NCI-H146 (cell line): ENCODE data around the gene CEP20.
A peak's percentile ranks its signal among the peaks of the same experiment; 100 is the strongest.

Experiments used
- DNase-seq: peaks from one replicate; lab custom pipeline; 2025; lab: John Stamatoyannopoulos, UW

Gene CEP20

GRCh38 chr16:15897834-15898254 is 9.4 kb upstream of the CEP20 start:
- no peak for DNase-seq

GRCh38 chr16:15897121-15897780 is 8.8 kb upstream of the CEP20 start:
- no peak for DNase-seq

- no peak for DNase-seq
These were observed 6.4 kb upstream of the CEP20 start for GRCh38 chr16:15894571-15895374.

GRCh38 chr16:15891508-15891907 is 3.1 kb upstream of the CEP20 start:
- DNase-seq = no peak

GRCh38 chr16:15887283-15887682 is 1.1 kb downstream of the CEP20 start:
- no peak for DNase-seq

GRCh38 chr16:15886078-15886477 is 2.3 kb downstream of the CEP20 start:
- no peak for DNase-seq

- DNase-seq = no peak
These were observed 2.8 kb downstream of the CEP20 start for GRCh38 chr16:15885560-15886001.

GRCh38 chr16:15882563-15882962 is 5.8 kb downstream of the CEP20 start:
- no peak for DNase-seq

GRCh38 chr16:15881794-15882379 is 6.5 kb downstream of the CEP20 start:
- no peak for DNase-seq

- DNase-seq = no peak
These were observed 7.7 kb downstream of the CEP20 start for GRCh38 chr16:15880434-15881308.

- DNase-seq = peak; percentile 8
These were observed 9.1 kb downstream of the CEP20 start for GRCh38 chr16:15879255-15879811.

- DNase-seq = no peak
These were observed 11.9 kb downstream of the CEP20 start for GRCh38 chr16:15876503-15876902.

GRCh38 chr16:15874745-15875314 is 13.6 kb downstream of the CEP20 start:
- peak; percentile 52 for DNase-seq

- DNase-seq = no peak
These were observed 14.7 kb downstream of the CEP20 start for GRCh38 chr16:15873737-15874136.

GRCh38 chr16:15873301-15873700 is 15.1 kb downstream of the CEP20 start:
- DNase-seq = no peak

- no peak for DNase-seq
These were observed 18.4 kb downstream of the CEP20 start for GRCh38 chr16:15870011-15870410.

- DNase-seq = no peak
These were observed 22.0 kb downstream of the CEP20 start for GRCh38 chr16:15866451-15866850.

GRCh38 chr16:15865742-15866141 is 22.7 kb downstream of the CEP20 start:
- no peak for DNase-seq

GRCh38 chr16:15864939-15865338 is 23.5 kb downstream of the CEP20 start:
- DNase-seq = no peak

GRCh38 chr16:15861996-15862395 is 26.4 kb downstream of the CEP20 start:
- no peak for DNase-seq

- no peak for DNase-seq
These were observed 29.3 kb downstream of the CEP20 start for GRCh38 chr16:15858921-15859668.
